ENCODE results near the gene CLPSL2. TPM values are rescaled to one million over a fixed set of nuclear protein-coding genes. Genes with fewer than 3 reads are reported as not detected.

The CLPSL2 gene
- polyA plus RNA-seq, 1 donor: not detected

Other genes with a start within 250 kb of the CLPSL2 start
- 14.5 TPM for gene FKBP5, start 87.7 kb upstream of the CLPSL2 start, polyA plus RNA-seq (ENCODE audit: insufficient read length)
- 0.67 TPM for gene ARMC12, start 39.6 kb upstream of the CLPSL2 start, polyA plus RNA-seq (ENCODE audit: insufficient read length)
- not detected for gene CLPSL1, start 4.4 kb downstream of the CLPSL2 start, polyA plus RNA-seq (ENCODE audit: insufficient read length)
- not detected for gene CLPS, start 20.7 kb downstream of the CLPSL2 start, polyA plus RNA-seq (ENCODE audit: insufficient read length)
- not detected for gene LHFPL5, start 28.8 kb downstream of the CLPSL2 start, polyA plus RNA-seq (ENCODE audit: insufficient read length)
- gene SRPK1, start 144.5 kb downstream of the CLPSL2 start, polyA plus RNA-seq (ENCODE audit: insufficient read length): 16.0 TPM
- 0.17 TPM for gene SLC26A8, start 248.0 kb downstream of the CLPSL2 start, polyA plus RNA-seq (ENCODE audit: insufficient read length)